GM18858 (cell line): ENCODE measurements around the gene BHMT.
"Not testable (repeated sequence)": the region's sequence is repeated elsewhere in the genome, so short reads cannot be mapped to it uniquely, and the experiment has no call there.

Source experiments
- ATAC-seq: cut with Tn5 transposase; IDR thresholded peaks from one replicate; pipeline ENCODE4 v1.9.1; 2021; ENCODE audit not compliant: unreplicated experiment

BHMT gene

DNA sequence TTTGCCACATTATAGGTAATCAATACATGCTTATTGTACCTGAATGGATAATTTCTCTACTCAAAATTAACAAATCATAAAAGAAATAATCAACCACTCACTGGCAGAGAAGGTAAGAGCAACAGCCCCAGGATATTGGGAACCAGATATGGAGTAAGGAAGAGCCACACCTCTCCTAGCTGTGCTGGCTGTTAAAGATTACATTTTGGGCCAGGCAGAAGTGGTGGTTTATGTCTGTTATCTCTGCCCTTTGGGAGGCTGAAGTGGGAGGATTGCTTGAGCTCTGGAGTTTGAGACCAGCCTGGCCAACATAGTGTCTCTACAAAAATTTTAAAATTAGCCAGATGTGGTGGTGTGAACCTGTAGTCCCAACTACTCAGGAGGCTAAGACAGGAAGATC is 56.4 kb downstream of the BHMT start:
- no peak for ATAC-seq

DNA sequence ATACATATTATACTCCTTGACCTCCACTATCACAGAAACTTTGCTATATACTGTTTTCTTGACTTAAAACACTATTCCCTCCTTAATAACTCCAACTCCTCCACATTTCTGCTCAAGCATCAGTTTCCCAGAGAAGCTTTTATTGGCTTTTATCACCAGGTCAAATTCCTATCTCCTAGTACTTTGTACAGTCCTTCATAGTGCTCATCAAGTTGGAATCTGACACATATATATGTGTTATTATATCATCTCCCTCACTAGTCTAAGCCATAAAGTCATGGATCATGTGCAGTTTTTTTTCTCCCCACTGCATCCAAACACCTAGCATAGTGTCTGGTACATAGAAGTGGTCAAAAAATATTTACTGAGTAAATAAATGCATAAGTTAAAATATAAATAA is 59.1 kb downstream of the BHMT start:
- ATAC-seq: no peak

DNA sequence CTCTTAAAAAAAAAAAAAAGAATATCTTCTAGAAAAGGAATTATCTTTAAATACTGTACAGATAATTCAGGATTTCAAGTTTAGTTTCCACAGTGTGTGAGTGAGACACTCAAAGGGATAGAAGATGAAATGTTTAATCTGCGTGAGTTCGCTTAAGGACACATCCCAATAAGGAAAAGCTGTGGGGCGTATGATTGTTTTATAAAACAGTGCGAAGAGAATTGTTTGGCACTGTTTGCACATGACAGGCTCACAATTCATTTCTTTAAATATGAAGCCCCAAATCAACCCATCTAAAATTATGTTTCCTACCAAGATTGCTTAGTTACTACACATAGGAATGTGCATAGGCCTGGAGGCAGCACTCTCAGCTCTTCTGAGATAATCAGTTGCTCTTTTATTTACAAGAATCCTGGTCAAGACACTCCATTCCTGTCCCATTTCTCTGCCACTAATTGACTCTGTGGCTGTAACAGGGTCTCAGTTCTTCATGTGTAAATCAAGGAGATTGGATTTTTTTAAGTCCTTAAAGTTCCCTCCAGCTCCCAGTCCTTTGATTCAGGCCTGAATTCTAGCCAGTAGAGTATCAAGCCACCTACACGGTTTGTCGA is 60.1 kb downstream of the BHMT start:
- no peak for ATAC-seq

DNA sequence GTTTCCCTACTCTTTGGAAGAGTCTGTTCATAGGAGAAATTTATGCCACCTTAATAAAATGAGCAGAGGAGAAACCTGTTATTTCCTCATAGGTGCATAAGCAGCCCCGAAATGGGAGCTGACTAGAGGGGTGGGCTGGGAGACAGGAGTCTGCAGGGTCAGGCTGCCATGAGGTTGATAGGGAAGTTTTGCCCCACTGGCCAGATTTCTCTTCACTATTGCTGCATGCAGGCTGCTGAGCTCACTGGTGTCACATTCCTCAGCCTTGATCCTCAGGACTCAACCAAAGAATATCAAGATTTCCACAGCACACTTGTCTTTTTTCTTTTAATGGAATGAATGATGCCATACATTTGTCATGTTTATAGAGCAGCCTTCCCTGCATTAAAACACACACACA is 60.7 kb downstream of the BHMT start:
- no peak for ATAC-seq

DNA sequence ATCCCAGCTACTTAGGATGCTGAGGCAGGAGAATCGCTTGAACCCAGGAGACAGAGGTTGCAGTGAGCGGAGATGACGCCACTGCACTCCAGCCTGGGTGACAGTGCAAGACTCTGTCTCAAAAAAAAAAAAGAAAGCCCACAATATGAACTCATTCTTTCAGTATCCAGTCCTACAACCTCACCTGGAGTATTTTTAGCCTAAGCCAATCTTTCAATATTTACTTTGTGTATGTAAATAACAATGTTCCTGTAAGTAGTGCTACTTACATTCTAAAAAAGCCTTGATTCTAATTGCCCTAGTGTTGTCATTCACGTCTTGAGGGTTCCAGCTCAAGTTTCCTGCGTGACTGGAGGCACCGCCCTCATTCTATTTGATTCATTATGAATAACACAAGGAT is 62.0 kb downstream of the BHMT start:
- ATAC-seq: no peak

DNA sequence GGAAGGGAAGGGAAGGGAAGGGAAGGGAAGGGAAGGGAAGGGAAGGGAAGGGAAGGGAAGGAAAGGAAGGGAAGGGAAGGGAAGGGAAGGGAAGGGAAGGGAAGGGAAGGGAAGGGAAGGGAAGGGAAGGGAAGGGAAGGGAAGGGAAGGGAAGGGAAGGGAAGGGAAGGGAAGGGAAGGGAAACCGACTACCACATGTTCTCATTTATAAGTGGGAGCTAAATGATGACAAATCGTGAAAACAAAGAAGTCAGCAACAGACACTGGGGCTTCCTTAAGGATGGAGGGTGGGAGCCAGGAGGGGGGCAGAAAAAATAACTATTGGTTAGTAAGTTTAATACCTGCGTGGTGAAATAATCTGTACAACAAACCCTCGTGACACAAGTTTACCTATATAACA is 68.8 kb downstream of the BHMT start:
- ATAC-seq: not testable (repeated sequence)

DNA sequence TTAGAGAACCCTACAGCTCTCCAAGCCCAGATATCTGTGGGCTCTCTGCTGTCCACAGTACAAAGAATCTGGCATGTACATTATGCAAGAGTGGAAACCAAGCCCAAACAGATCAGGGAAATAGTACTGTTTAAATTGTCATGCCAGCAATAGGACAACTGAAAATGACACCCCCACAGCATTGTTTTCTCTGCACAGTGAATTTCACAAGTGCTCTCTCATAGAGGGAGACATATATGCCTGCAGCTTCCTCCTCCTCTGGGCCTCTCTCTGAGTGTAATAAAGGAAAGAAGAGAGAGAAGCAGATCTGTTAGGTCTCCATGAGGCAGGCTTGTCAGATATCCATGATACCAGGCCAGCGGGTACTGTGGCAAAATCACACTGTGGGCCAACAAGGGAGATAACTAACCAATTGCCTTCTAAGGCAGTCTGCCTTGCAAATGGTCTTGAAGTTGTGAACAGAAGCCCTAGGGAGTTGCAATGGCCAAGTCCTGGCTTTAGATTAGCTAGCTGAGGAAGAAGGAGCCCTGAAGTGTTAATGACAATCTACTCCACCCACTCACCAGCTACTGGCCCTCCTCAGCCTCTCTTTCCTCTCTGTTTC is 69.9 kb downstream of the BHMT start:
- no peak for ATAC-seq
